ENCODE data around the gene DVL1. TPM values are rescaled to one million over a fixed set of nuclear protein-coding genes. Genes with fewer than 3 reads are reported as not detected.

DVL1 gene
- total and polyA plus RNA-seq, 9 of the 15 experiments (the other 6 are each of a cell fraction or from before 2014, with no cell fraction given) = 0.62 to 135 (median 24.3) TPM

GRCh38 chr1:1293263-1294249, 55.7 kb downstream of the DVL1 start (continued):
- TF ChIP-seq USF1 (CRISPR knock-in tag; IDR thresholded peaks at IDR 0.05) (no peak), FOXP4 (CRISPR knock-in tag; IDR thresholded peaks at IDR 0.05; ENCODE audit: borderline replicate concordance) (no peak), POLR2H (tag; IDR thresholded peaks at IDR 0.05; ENCODE audit: low read depth) (no peak), ZNF431 (CRISPR knock-in tag; IDR thresholded peaks at IDR 0.05) (no peak; the same call in 1 of the 2 replicates), ZNF384 (IDR thresholded peaks at IDR 0.05; ENCODE audit: low read depth, low read length) (no peak), ZKSCAN3 (CRISPR knock-in tag; IDR thresholded peaks at IDR 0.05) (no peak), ZNF280B (CRISPR knock-in tag; IDR thresholded peaks at IDR 0.05) (no peak), ETV5 (CRISPR knock-in tag; IDR thresholded peaks at IDR 0.05; ENCODE audit: low read depth) (0 out of 2 replicates have a peak, but pooled peaks have one; percentile 19), SMARCE1 (IDR thresholded peaks at IDR 0.05) (no peak), ZNF224 (CRISPR knock-in tag; IDR thresholded peaks at IDR 0.05) (no peak), STAG1 (CRISPR knock-in tag; IDR thresholded peaks at IDR 0.05; ENCODE audit: borderline replicate concordance) (no peak)
